Smooth muscle cell (in vitro differentiated cells): ENCODE measurements around the gene AGFG2. TPM values are rescaled to one million over a fixed set of nuclear protein-coding genes. Genes with fewer than 3 reads are reported as not detected.

ENCODE experiments used
- DNase-seq: peaks from one replicate; lab custom pipeline; 2025; ENCODE audit not compliant: unreplicated experiment; lab: John Stamatoyannopoulos, UW
- H2AFZ ChIP-seq: fragments of 200-600 bp; sonication (generic); 2 replicates; pipeline ENCODE4 v1.6.0; 2016; ENCODE audit warnings: antibody characterized with exemption, low read depth, mild to moderate bottlenecking
- H3F3A ChIP-seq: fragments of 200-600 bp; sonication (generic); 2 replicates; pipeline ENCODE4 v1.6.0; 2017; ENCODE audit warnings: antibody characterized with exemption, low read depth
- H3K27ac ChIP-seq: fragments of 200-600 bp; sonication (generic); 2 replicates; pipeline ENCODE4 v1.5.1; 2016; ENCODE audit warnings: low read depth, mild to moderate bottlenecking
- H3K27me3 ChIP-seq: fragments of 200-600 bp; sonication (generic); 2 replicates; pipeline ENCODE4 v1.6.1; 2016; ENCODE audit warnings: low read depth, mild to moderate bottlenecking
- H3K36me3 ChIP-seq: fragments of 200-600 bp; sonication (generic); 2 replicates; pipeline ENCODE4 v1.5.1; 2016; ENCODE audit warnings: low read depth
- H3K4me1 ChIP-seq: fragments of 200-600 bp; sonication (generic); 2 replicates; pipeline ENCODE4 v1.5.1; 2016; ENCODE audit warnings: low read depth
- H3K4me2 ChIP-seq: fragments of 200-600 bp; sonication (generic); 2 replicates; pipeline ENCODE4 v1.6.0; 2016; ENCODE audit warnings: mild to moderate bottlenecking
- H3K4me3 ChIP-seq: fragments of 200-600 bp; sonication (generic); 2 replicates; pipeline ENCODE4 v1.5.1; 2016; ENCODE audit warnings: mild to moderate bottlenecking
- H3K79me2 ChIP-seq: fragments of 200-600 bp; sonication (generic); 2 replicates; pipeline ENCODE4 v1.6.0; 2016; ENCODE audit warnings: low read depth, mild to moderate bottlenecking
- H3K9ac ChIP-seq: fragments of 200-600 bp; sonication (generic); 2 replicates; pipeline ENCODE4 v1.6.0; 2016; ENCODE audit warnings: low read depth
- H3K9me3 ChIP-seq: fragments of 200-600 bp; sonication (generic); replicated peaks from 2 replicates; pipeline ENCODE4 v1.5.1; 2016; ENCODE audit warnings: low read depth
- H4K20me1 ChIP-seq: fragments of 200-600 bp; sonication (generic); 2 replicates; pipeline ENCODE4 v1.6.0; 2016; ENCODE audit warnings: low read depth
- WGBS: methylation state at CpG from one replicate; pipeline ENCODE4 v1.1.7; 2016; ENCODE audit warnings: low lambda C conversion rate; 5-methylcytosine and 5-hydroxymethylcytosine counted together
- polyA plus RNA-seq: library from polyadenylated mRNA; unstranded; fragments of >200 nt; fragmentation: Nextera tagmentation; extraction: Ambion mirVana; gene quantifications from 2 replicates; pipeline ENCODE4 v1.2.1, GENCODE V29; 2016
- total RNA-seq: library from RNA; depleted of rRNA; stranded (reverse); fragments of >200 nt; gene quantifications from 2 replicates; pipeline ENCODE4 v1.2.3, GENCODE V29; 2014
- TF ChIP-seq, protein P1 (sequence below): fragments of 200-600 bp; sonication (generic); IDR thresholded peaks from 2 replicates; pipeline ENCODE4 v1.5.1; 2017; ENCODE audit warnings: borderline replicate concordance, mild to moderate bottlenecking, antibody characterized with exemption; ENCODE audit not compliant: insufficient read depth, poor library complexity, severe bottlenecking

The AGFG2 gene, protein sequence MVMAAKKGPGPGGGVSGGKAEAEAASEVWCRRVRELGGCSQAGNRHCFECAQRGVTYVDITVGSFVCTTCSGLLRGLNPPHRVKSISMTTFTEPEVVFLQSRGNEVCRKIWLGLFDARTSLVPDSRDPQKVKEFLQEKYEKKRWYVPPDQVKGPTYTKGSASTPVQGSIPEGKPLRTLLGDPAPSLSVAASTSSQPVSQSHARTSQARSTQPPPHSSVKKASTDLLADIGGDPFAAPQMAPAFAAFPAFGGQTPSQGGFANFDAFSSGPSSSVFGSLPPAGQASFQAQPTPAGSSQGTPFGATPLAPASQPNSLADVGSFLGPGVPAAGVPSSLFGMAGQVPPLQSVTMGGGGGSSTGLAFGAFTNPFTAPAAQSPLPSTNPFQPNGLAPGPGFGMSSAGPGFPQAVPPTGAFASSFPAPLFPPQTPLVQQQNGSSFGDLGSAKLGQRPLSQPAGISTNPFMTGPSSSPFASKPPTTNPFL
- total RNA-seq (2.7 TPM in 2 replicates), polyA plus RNA-seq (4.0 and 8.4 TPM in 2 replicates)

GRCh38 chr7:100538654-100539435, at the start of gene AGFG2:
Gene AGFG2 (plus strand): TSS chr7:100539203. CDS start chr7:100539347, 144 bp downstream.
- WGBS = under 1% methylated on average over 58 of the region's 60 CpGs
- H3F3A ChIP-seq = no peaks in the 10 kb centered on the region
- peak within 1 kb of the TSS; percentile 42 for H3K9ac ChIP-seq
- H2AFZ ChIP-seq = peak within 1 kb of the TSS; percentile 94
- H4K20me1 ChIP-seq = no peaks in the 10 kb centered on the region
- peak; percentile 99 for DNase-seq
- no peaks in the 10 kb centered on the region for H3K27me3 ChIP-seq
- no peaks in the 10 kb centered on the region for H3K9me3 ChIP-seq
- no peaks in the 10 kb centered on the region for H3K36me3 ChIP-seq
- peak within 1 kb of the TSS; percentile 72 for H3K4me3 ChIP-seq
- TF ChIP-seq, protein P1, sequence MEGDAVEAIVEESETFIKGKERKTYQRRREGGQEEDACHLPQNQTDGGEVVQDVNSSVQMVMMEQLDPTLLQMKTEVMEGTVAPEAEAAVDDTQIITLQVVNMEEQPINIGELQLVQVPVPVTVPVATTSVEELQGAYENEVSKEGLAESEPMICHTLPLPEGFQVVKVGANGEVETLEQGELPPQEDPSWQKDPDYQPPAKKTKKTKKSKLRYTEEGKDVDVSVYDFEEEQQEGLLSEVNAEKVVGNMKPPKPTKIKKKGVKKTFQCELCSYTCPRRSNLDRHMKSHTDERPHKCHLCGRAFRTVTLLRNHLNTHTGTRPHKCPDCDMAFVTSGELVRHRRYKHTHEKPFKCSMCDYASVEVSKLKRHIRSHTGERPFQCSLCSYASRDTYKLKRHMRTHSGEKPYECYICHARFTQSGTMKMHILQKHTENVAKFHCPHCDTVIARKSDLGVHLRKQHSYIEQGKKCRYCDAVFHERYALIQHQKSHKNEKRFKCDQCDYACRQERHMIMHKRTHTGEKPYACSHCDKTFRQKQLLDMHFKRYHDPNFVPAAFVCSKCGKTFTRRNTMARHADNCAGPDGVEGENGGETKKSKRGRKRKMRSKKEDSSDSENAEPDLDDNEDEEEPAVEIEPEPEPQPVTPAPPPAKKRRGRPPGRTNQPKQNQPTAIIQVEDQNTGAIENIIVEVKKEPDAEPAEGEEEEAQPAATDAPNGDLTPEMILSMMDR = no peak
- H3K79me2 ChIP-seq = no peaks in the 10 kb centered on the region
- H3K27ac ChIP-seq = peak within 1 kb of the TSS; percentile 48
- peaks cover 4% of the 10 kb centered on the region for H3K4me1 ChIP-seq
- H3K4me2 ChIP-seq = peak within 1 kb of the TSS; percentile 92

DNA sequence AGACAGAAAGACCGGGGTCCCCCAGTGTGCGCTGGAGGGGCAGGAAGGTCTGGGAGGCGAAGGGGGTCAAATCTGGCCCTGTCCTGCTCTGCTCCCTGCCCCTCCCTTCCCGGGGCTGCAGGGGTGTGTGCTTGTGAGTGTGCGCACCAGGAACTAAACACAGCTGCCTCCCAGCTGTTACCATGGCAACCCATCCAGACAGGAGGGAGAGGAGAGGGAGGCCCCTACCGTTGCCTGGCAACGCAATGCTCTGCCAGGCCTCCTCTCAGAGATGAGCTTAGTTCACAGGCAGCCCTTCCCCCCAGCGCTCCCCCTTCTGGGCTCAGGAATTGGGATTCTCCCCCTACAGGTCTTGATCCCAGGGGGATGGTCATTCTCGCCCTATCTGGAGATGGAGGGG, 49.2 kb upstream of the AGFG2 start:
- WGBS = 70% methylated on average over 8 of the region's 9 CpGs
- H3K27me3 ChIP-seq = peaks cover 4% of the 10 kb centered on the region
- H3K4me1 ChIP-seq = peaks cover 18% of the 10 kb centered on the region
- DNase-seq = peak; percentile 18
- no peaks in the 10 kb centered on the region for H3K36me3 ChIP-seq
- no peaks in the 10 kb centered on the region for H3K9me3 ChIP-seq
- no peak overlapping the region for H3K4me2 ChIP-seq
- no peak overlapping the region for H3K9ac ChIP-seq
- no peaks in the 10 kb centered on the region for H3F3A ChIP-seq
- no peak overlapping the region for H3K4me3 ChIP-seq
- TF ChIP-seq, protein P1 = no peak
- H4K20me1 ChIP-seq = no peaks in the 10 kb centered on the region
- no peak overlapping the region for H3K27ac ChIP-seq
- no peaks in the 10 kb centered on the region for H3K79me2 ChIP-seq
- no peak overlapping the region for H2AFZ ChIP-seq

- no peaks in the 10 kb centered on the region for H3K36me3 ChIP-seq
- H3K79me2 ChIP-seq = no peaks in the 10 kb centered on the region
- H3F3A ChIP-seq = no peaks in the 10 kb centered on the region
- H3K27me3 ChIP-seq = peaks cover 4% of the 10 kb centered on the region
- no peak overlapping the region for H3K4me3 ChIP-seq
- no peak overlapping the region for H3K4me2 ChIP-seq
- WGBS = 93% methylated on average over 19 of the region's 25 CpGs
- no peaks in the 10 kb centered on the region for H3K9me3 ChIP-seq
- DNase-seq = no peak
- H2AFZ ChIP-seq = no peak overlapping the region
- no peaks in the 10 kb centered on the region for H4K20me1 ChIP-seq
- H3K9ac ChIP-seq = no peak overlapping the region
- TF ChIP-seq, protein P1 = no peak
- H3K27ac ChIP-seq = no peak overlapping the region
- H3K4me1 ChIP-seq = peaks cover 18% of the 10 kb centered on the region
Measured at GRCh38 chr7:100490483-100491191, 48.4 kb upstream of the AGFG2 start.
